Transverse colon (tissue), 4 donors: ENCODE measurements around the gene CCDC88B.

Source experiments
- EP300 ChIP-seq: sonication (generic); formaldehyde crosslinking; IDR thresholded peaks from one replicate; pipeline ENCODE4 v1.6.1; 2017; ENCODE audit warnings: antibody characterized with exemption, low read depth
- POLR2A ChIP-seq: fragments of 450-650 bp; IDR thresholded peaks from one replicate; pipeline ENCODE4 v1.6.1; 2016; ENCODE audit warnings: antibody characterized with exemption, mild to moderate bottlenecking, moderate library complexity
- POLR2AphosphoS5 ChIP-seq, 3 donors: sonication (generic); formaldehyde crosslinking; IDR thresholded peaks; one replicate each; pipeline ENCODE4 v1.6.1; 2016; ENCODE audit warnings: antibody characterized with exemption in 3 of 3
- TF ChIP-seq, protein P1 (sequence below), 5 experiments: fragments of 200-600 bp in 3 of 5; fragments of 450-650 bp in 2 of 5; sonication (generic) in 3 of 5; IDR thresholded peaks; 1 replicate in 2 of 5; 2 replicates in 3 of 5; pipeline ENCODE4 v1.5.1; 2016 to 2017; ENCODE audit warnings: antibody characterized with exemption in 5 of 5, inconsistent platforms in 3 of 5, mild to moderate bottlenecking in 2 of 5, moderate library complexity in 1 of 5

DNA sequence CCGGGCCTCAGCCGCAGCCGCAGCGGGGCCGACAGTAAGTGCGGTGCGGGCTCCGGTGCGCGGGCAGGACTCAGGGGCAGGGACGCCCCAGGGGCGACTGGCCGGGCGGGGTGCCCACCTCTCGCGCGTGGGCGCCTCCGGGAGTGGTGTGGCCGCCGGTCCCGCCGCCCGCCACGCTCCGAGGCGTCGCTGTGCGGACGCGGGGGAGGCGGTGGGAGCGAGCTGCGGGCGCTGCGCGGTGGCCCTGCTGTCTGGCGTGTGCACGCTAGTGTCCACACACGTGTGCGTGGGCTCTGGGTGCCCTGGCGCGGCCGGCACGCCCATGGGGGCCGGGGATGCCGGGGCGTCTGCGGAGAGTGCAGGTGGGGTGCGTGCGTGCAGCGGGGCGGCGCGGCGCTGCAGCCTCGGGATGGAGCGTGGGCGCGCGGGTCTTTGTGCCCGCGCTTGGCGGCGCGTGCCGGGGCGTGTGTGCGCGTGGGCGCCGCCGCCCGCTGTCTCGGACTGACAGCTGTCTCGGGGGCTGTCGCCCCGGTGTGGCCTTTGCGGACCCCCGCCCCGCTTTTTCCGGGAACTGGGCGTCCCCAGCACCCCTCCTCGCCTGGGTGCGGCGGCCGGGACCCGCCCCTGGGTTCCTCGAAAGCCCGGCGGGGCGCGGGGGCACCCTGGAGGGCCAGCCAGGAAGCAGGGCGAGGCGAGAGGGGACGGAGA lies 48.1 kb upstream of the CCDC88B start:
- TF ChIP-seq, protein P1, sequence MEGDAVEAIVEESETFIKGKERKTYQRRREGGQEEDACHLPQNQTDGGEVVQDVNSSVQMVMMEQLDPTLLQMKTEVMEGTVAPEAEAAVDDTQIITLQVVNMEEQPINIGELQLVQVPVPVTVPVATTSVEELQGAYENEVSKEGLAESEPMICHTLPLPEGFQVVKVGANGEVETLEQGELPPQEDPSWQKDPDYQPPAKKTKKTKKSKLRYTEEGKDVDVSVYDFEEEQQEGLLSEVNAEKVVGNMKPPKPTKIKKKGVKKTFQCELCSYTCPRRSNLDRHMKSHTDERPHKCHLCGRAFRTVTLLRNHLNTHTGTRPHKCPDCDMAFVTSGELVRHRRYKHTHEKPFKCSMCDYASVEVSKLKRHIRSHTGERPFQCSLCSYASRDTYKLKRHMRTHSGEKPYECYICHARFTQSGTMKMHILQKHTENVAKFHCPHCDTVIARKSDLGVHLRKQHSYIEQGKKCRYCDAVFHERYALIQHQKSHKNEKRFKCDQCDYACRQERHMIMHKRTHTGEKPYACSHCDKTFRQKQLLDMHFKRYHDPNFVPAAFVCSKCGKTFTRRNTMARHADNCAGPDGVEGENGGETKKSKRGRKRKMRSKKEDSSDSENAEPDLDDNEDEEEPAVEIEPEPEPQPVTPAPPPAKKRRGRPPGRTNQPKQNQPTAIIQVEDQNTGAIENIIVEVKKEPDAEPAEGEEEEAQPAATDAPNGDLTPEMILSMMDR (IDR thresholded peaks at IDR 0.05) = no peak
- TF ChIP-seq POLR2A = no peak
- TF ChIP-seq POLR2AphosphoS5 (IDR thresholded peaks at IDR 0.05) = no peak
- TF ChIP-seq EP300 = no peak
